Measurements from ENCODE around the gene SBNO2. TPM values are rescaled to one million over a fixed set of nuclear protein-coding genes. Genes with fewer than 3 reads are reported as not detected.

The SBNO2 gene
- total and polyA plus RNA-seq, 2 experiments from 2014 or later, result 6.9 to 35.4 TPM

GRCh38 chr19:1206150-1206863 is 32.2 kb upstream of the SBNO2 start (continued):
- TF ChIP-seq ZNF462 (CRISPR knock-in tag; IDR thresholded peaks at IDR 0.05) (no peak), EZH2 (IDR thresholded peaks at IDR 0.05; ENCODE audit: low read depth, unreplicated experiment) (no peak), CTCF (conservative IDR thresholded peaks at IDR 0.05; ENCODE audit: low read depth in 2 of 2) (no peak)

All from GM23338 (cell line).